HG02588 (cell line): ENCODE results near the gene INTS6.

Source experiments
- ATAC-seq: cut with Tn5 transposase; IDR thresholded peaks from one replicate; pipeline ENCODE4 v1.9.1; 2021; ENCODE audit warnings: mild to moderate bottlenecking, moderate library complexity; ENCODE audit not compliant: unreplicated experiment

Gene INTS6

DNA sequence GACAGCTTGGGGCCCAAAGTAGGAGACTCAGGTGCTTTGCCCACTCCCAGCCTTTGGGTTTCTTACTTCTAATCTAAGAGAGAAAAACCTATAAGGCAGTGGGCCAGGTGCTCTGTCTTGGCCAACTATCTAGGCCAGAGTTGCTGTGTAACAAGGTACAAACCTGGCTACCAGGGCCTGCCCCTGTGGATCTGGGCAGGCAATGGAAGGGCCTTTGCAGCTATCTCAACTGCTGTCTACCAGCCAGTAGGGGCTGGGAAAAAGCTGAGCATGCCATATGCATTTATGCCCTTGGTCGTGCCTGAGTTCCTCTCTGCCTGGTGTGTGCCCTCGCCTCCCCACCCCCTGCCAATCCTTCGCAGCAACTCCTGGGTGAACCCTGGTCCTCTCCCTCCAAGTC lies 130.0 kb downstream of the INTS6 start:
- no peak for ATAC-seq

GRCh38 chr13:51321836-51322235 lies 131.0 kb downstream of the INTS6 start:
- ATAC-seq, result no peak

DNA sequence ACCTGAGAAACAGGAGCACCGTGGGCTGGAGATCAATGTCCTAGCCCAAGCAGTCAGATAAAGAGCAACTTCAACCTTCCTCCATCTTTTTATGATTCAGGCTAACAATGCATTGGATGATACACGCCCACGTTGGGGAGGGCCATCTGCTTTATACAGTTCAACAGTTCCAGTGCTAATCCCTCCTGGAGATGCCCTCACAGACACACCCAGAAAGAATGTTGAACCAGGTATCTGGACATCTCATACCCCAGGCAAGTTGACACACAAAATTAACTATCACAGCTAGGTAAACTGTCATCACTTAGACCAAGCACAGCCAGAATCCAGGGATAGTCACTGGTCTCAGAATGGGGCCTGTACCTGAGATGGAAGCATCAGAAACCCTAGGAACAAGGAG lies 134.0 kb downstream of the INTS6 start:
- no peak for ATAC-seq

DNA sequence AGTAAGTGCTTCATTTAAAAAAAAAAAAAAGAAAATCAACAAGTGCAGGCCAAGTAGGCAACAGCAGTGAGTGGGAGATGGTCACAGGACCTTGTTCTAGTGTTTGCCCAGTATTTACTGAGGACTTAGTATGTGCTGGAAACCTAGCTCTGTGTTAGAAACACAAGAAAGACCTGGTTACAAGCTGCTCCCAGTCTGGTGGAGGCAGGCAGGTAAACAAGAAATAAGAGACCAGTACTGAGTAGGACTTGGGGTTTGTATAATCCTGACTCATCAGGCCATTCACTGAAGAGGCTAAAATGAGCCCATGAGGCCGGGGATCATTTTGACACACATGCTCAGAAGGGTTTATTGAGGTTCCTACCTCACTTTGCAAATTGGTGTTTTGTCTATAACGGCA lies 134.8 kb downstream of the INTS6 start:
- no peak for ATAC-seq

- ATAC-seq, result no peak
These were observed 135.6 kb downstream of the INTS6 start for GRCh38 chr13:51317262-51317661.

- no peak for ATAC-seq
These were observed 139.2 kb downstream of the INTS6 start for GRCh38 chr13:51313619-51314018.

DNA sequence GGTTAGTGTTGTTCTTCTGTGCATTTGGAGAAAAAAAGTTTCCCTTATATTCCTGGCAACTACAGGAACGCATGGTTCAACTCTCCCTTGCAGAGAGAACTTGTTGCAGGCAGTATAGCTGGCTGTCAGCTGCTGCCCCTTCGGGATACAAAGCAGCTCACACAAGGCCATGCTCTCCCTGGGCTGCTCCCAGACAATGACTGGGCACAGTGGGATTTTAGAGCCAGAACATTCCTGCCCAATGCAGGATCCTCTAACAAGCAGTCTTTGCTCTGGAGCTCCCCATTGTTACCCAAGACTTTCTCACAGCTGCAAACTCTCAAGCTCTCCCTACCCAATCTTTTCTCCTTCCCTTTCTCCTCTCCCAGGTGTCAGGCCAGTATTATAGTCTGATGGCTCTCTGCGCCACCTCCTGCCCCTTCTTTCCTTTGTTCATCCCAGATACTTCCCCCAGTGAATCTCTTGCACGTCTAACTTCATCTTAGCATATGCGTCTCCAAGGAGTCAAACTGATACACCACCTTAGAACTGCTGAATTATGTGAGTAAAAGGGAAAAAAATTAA lies 140.8 kb downstream of the INTS6 start:
- no peak for ATAC-seq
